NCI-H2029 (cell line): ENCODE data around the gene TSC22D1.

ENCODE experiments used
- DNase-seq: peaks from one replicate; lab custom pipeline; 2025; lab: John Stamatoyannopoulos, UW

TSC22D1 gene

DNA sequence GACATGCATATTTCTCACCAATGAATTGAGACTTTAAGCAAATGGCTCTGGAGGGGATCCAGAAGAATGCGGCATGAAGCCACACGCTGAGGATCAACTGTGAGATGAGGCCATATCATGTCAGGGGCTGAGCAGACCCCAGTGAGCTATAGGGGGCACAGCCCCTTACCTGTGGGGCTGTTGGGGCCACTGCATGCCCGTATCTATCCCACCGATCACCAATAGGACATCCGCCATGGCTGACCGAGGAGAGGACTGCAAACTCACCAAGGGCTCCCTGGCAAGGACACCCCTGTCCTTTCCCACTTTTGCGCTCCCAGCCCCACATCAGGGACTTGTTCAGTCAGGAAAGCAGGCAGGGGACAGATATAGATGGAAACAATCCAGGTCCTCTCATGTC, 124.5 kb downstream of the TSC22D1 start:
- DNase-seq: no peak

DNA sequence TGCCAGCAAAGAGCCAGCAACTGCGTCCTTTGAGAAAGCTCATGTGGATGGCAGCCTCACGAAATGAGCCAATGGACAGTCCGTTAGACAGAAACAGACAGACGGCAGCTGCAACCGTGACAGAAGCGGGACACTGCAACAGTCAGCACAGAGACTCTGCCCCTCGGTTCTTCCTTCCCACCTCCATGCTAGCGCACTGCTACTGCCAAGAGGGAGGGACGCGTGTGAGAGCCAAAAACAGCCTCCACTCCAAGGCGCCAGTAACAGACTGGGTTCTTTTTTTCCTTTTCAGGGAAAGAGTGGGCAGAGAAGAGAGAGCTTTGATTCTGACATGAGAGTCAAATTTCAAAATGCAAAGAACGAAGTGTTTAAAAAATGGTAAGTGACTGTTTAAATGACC, 125.0 kb downstream of the TSC22D1 start:
- no peak for DNase-seq

DNA sequence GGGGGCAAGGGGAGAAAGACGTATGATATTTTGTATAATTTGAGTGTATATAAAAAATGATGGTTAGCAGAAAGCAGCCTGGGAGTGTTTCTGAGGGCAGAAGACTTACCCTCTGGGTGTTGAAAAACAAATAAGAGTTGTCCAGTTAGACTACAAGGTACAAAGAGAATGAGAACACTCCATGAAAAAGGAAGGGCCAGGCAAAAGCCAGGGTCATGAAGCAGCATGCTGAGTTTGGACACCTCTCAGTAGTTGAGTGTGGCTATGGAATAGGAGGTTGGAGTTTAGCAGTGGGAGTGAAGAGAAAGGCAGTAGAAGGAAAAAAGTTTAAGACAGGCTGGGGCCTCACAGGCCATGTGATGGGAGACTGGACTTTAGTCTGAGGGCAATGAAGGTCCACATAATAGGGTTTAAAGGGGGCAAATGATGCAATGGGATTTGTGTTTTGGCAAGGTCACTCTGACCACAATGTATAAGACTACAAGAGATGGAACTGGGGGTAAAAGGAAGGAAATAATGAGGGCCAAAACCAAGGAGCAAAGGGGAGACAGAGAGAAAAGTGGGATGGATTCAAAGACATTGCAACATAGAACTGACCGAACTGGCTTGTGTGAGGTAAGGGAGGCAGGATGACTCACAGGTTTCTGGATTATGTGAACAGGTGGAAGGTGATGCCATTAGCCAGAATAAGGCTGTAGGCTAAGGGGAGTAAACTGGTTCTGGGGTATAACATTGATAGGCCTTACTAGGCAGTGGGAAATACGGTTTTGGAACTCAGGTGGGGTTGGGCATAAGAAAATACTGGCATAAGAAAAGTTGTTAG, 125.9 kb downstream of the TSC22D1 start:
- no peak for DNase-seq

GRCh38 chr13:44448875-44449274, 127.3 kb downstream of the TSC22D1 start:
- no peak for DNase-seq

DNA sequence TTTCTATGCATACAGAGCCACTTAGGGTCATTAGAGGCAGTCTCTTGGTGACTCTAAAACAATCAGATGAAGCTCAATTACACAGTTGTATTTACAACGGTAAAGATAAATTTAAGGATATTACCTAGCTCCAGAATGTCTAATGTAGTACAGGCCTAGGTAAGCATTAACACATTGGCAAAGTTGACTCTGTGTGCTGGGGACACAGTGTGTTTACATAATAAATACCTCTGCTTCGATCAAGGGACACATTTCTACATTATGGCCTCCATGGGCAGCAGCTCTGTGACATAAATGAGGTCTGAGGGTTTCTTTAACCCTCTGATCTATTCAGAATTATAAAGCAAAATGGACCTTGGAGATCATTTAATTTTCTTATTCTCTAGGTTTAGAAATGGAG, 127.8 kb downstream of the TSC22D1 start:
- no peak for DNase-seq

GRCh38 chr13:44447783-44448321, 128.3 kb downstream of the TSC22D1 start:
- DNase-seq: no peak

DNA sequence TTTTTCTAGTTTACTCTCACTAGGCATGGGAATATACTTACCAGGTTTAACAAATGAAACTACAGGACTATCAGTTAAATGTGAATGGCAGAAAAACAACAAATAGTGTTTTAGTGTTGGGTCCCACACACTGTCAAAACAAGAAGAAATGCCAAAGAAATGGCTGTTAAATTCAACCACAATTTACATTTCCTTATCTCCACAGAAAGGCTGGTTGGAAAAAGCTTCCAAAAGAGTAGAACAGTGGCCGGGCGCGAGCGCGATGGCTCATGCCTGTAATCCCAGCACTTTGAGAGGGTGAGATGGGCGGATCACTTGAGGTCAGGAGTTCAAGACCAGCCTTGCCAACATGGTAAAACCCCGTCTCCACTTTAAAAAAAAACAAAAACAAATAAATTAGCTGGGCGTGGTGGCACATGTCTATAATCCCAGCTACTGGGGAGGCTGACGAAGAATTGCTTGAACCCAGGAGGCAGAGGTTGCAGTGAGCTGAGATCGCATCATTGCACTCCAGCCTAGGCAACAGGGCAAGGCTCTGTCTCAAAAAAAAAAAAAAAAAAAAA, 136.0 kb downstream of the TSC22D1 start:
- DNase-seq: no peak

DNA sequence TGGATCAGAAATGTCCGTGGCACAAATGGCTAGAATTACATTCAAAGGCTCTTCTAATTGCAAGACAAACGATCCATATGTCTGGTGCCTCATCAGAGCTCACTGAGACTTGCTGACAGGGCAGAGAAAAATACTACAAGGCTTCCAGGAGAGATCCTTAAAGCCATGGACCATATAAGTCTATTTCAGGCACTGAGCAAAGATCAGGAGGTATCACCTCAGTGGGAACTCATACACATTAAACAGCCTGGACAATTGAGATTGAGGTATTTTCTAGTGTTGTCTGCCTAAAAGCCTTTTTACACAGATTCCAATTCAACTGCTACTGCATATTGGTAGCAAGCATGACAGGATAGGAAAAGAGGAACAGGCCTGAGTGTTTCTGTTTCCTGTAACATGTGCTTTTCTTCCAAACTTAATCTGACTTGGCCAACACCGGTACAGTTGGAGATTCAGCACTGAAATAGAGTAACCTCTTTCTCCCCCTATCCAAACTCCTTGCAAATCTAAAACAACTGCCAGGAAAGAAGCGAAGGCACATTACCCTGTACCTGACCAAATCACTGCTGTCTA, 136.6 kb downstream of the TSC22D1 start:
- DNase-seq: no peak

GRCh38 chr13:44438234-44438579, 137.9 kb downstream of the TSC22D1 start:
- DNase-seq: no peak

- no peak for DNase-seq
Measured at GRCh38 chr13:44437356-44438233, 138.5 kb downstream of the TSC22D1 start.

DNA sequence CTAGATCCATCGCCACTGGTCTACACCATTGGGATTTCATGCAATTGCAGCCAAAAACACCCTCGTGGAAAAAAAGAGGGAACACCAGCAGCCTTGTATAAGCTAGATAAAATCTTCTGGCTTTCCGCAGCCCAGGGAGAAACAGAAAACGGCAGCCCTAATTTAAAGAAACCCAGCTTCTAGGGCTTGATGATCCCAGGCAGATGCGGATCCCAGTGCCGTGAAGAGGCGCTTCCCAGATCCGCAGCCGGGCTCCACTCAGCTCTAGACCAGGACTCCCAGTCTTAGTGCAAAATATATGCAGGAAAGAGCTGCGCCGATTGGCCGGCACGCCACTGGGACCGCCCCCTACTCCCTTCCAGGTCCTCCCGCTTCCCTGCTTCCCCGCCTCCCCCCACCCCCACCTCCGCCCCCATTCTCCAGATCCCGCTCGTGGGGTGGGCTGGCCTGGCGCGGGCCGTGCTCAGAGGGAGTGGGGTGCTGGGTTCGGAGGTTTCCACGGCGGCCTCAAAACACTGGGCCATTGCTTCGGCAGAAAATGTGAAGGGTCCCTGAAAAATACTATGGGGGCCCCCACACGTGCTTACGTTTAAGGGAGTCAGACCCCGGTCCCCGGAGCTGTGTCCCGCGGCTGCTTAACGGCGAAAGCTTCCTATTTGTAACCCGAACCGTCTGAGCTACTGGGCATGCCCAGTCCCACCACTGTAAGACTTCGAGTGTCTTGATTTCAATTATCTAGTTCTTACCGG, 139.4 kb downstream of the TSC22D1 start:
- DNase-seq: peak; percentile 79

GRCh38 chr13:44435919-44436510, 140.1 kb downstream of the TSC22D1 start:
- no peak for DNase-seq

DNA sequence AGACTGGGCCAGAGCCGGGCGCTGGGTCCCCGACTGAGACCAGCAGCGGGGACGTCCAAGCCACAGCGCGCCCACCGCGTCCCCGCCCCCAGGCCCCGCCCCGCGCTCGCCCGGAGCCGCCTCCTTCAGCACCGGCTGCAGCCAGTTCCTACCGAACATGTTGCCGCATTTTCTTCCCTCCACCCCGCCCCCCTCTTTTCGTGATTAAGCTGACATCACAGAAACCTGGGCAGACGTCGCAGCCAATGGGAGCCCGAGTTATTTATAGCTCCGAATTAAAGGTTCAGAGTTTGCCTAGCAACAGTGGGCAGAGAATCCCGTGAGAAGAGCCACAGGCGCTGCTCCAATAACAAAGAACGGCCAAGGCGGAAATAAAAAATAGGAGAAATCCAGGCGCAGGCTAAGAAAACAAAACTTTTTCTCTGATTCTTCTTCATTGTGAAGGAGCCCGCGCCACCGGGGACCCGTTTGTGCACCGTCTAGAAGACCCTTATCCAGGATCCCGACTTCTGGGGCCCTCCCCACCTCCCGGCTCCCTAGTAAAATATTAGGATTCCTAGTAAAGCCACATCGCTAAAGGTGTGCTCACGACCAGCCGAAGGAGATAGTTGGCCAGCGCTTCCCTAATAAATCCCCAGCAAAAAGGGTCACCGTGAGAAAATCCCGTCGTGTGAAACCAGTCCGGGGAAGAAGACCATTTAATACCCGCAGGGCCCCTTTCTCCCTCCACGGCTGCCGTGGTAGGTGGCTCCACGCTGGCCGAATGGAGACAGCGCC, 140.8 kb downstream of the TSC22D1 start:
- peak; percentile 94 for DNase-seq

DNA sequence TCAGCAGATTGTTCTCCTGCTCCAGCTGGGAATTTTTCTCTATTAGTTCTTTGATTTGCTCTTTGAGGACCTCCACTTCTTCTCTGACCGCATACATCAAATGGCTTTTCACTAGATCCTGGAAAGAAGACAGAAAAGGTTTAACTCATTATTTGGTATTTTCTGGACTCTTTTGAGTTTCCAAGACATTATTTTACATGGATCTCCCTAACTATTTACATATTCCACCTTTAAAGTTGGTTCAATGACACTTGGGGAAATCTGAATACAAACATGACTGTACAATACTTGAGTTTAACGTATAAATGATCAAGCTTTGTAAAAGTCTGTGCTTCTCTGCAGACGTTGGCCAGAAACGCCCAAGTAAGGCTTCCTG, 141.4 kb downstream of the TSC22D1 start:
- DNase-seq: no peak

DNA sequence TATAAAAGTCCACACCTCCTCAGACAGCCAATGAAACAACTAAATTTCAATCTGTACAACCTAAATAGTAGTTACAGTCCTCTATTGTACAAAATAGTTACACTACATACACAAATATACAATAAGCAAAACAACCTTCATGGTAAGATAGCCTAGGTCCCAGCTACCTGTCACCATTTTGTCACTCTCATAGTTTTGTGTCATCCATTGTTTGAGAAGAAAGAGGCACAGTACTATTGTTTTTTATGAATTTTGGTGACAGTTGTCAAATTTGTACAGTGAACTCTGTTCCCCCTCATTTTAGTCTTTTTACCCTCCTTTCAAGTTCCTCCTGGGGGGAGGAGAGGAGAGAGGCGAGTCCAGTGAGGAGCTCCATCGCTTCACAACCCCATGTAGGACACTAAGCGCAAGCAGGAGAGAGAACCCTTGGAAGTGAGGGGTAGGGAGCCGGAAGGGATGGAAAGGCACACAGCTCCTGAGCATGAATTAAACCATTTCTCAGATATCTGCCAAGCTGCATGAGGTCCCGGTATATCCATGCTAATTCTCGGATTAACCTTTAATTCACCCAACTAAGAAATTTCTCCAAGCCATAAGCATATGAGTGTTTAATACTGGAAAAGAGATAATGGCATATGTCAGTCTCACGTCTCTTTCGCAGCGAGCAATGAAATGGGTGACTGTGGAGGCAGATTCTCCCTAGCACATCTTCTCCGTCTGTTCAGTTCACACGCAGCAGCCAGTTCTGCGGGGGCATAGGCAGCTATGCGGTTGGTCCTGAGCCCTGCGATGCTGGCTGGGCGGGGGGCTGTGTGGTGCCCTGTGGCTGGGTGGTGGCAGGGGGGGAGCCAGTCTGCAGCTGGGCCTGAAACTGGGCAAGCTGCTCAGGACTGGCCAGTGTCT, 142.0 kb downstream of the TSC22D1 start:
- DNase-seq: no peak

DNA sequence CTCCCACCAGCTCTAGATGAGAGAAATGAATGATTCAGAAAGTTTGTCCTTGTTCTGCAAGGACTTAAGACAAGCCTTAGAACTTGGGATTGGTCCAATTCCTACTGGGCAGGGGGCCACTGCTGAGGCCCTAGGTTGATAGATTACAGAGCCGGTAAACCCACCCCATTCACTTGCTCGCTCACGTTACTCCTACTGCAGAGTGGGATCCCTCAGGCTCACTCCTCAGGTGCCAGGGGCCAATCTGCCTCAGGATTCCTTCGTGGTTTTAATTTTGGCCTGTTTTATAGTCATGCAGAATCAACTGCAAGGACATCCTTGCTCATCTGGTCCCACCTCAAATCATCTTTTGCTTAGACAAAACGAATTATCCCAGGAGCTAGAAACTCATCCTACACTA, 143.5 kb downstream of the TSC22D1 start:
- DNase-seq: no peak

- no peak for DNase-seq
Measured at GRCh38 chr13:44431150-44431549, 145.0 kb downstream of the TSC22D1 start.

DNA sequence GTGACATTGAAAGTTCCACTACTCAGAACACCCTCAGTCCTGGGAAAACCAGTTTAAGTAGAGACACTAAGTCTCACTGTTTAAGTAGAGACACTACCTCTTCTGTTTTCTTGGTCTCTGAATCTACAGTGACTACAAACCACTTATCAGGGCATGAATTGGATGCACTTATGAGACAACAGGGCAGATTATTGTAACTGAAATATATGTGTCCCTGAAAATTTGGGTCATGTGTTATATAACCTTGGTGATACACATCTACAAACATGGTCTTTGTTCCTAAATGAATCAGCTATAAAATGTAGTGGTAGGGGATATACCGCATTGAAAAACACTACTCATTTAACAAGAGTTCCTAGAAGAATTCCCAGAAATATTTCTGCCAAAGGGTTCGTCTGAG, 146.8 kb downstream of the TSC22D1 start:
- no peak for DNase-seq

DNA sequence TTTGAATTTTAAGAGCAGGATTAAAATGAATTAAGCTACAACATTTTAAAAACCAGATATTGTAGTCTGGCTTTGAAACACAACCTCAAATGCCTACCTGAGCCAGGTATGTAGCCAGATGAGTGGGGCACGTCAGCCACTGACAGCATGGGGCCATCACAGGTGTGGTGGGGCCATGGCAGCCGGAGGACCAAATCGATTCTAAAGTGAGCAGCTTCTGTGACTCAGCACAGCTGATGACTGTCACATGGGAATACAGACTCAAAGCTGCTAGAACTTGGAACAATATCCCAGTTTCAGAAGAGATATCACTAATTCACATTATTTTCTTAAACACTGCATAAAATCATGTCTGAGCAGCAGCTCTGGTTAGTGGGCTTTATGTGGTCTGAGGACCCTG, 149.7 kb downstream of the TSC22D1 start:
- DNase-seq: no peak

GRCh38 chr13:44425815-44426078, 150.4 kb downstream of the TSC22D1 start:
- no peak for DNase-seq
